HL-60 (cell line): Measurements from ENCODE around the gene FOXO3.

Experiments used
- DNase-seq, 2 experiments: peaks; one replicate each; pipeline ENCODE4 v3.0.0-alpha.2; 2010 to 2020; ENCODE audit warnings: low read depth in 1 of 2, low spot score in 1 of 2
- H3K27ac ChIP-seq: fragments of 250-450 bp; sonication (Bioruptor Pico); replicated peaks from 2 replicates; pipeline ENCODE4 v1.5.1; 2020; ENCODE audit warnings: mild to moderate bottlenecking, moderate library complexity
- H3K27me3 ChIP-seq: fragments of 250-450 bp; sonication (Bioruptor Pico); 2 replicates; pipeline ENCODE4 v1.5.1; 2021; ENCODE audit warnings: mild to moderate bottlenecking, moderate library complexity; ENCODE audit not compliant: insufficient read depth, poor library complexity, severe bottlenecking
- H3K4me3 ChIP-seq: replicated peaks from 2 replicates; pipeline ENCODE4 v1.5.1; 2011; ENCODE audit warnings: mild to moderate bottlenecking, control low read depth, low read length; ENCODE audit not compliant: insufficient read depth
- CTCF ChIP-seq: IDR thresholded peaks from one replicate; pipeline ENCODE4 v1.5.1; 2011; ENCODE audit warnings: low read length, control low read depth, inconsistent platforms; ENCODE audit not compliant: insufficient read depth
- GABPA ChIP-seq: IDR thresholded peaks from 2 replicates; pipeline ENCODE4 v1.6.1; 2012; ENCODE audit warnings: low read depth
- POLR2AphosphoS5 ChIP-seq: IDR thresholded peaks from 2 replicates; pipeline ENCODE4 v1.6.1; 2012; ENCODE audit warnings: low read depth
- REST ChIP-seq: IDR thresholded peaks from 2 replicates; pipeline ENCODE4 v1.6.1; 2012; ENCODE audit warnings: low read depth; ENCODE audit not compliant: insufficient replicate concordance
- SPI1 ChIP-seq: IDR thresholded peaks from 2 replicates; pipeline ENCODE4 v1.6.1; 2012; ENCODE audit warnings: low read depth, mild to moderate bottlenecking, borderline replicate concordance

Gene FOXO3

DNA sequence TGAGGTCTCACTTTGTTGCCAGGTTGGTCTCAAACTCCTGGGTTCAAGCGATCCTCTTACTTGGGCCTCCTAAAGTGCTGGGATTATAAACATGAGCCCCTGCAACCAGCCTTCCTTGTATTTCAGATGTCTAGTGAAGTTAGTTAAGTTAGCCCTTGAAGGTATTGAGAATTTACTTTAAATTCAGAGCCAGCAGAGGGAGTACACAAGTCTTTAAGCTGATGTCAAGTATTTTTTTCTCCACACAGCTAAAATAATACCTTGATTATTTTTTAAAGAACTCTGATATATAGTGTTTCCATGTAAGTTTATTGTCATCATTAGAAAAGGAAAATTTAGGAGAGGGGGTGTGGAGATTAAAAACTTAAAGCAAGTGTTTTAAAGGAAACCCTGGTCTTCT, 9.8 kb downstream of the FOXO3 start:
- TF ChIP-seq GABPA (no peak), SPI1 (no peak), REST (no peak), CTCF (no peak), POLR2AphosphoS5 (no peak)
- H3K27me3 ChIP-seq: no peaks in the 10 kb centered on the region
- DNase-seq: no peak
- no peak overlapping the region for H3K27ac ChIP-seq
- H3K4me3 ChIP-seq: no peak overlapping the region

GRCh38 chr6:108574457-108575141, 13.9 kb downstream of the FOXO3 start:
- Histone ChIP-seq H3K27me3 (no peaks in the 10 kb centered on the region), H3K27ac (no peak overlapping the region), H3K4me3 (no peak overlapping the region)
- DNase-seq: no peak
- TF ChIP-seq REST (no peak), GABPA (no peak), CTCF (no peak), POLR2AphosphoS5 (no peak), SPI1 (no peak)

DNA sequence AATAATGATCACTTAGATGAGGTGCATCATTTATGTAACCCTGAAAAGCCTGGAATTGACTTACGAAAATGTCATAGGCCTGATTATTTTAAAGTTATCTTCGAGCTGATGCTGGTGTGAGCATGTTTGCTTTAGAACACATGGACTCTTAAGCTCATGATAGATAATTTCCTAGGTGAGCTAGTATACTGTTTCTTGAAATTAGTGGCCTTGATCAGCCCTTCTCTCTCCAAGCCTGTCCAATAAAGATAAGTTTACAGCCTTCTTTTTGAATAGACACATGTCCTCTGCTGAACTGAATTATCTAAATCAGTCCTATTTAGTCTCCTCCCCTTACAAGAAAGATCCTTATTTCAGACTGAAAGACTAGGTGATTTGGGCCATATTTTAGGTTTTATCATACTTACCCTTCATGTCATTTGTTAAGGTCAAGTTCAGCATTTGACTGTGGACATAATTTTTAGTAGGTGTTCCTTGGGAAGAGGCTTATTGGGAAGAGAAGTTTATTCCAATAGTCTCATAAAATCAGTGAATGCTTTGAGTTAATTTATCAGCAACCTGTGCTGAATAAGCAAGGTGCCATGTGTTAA, 15.3 kb downstream of the FOXO3 start:
- Histone ChIP-seq H3K27ac (peak overlapping the region; percentile 8; the same call in 1 of the 2 replicates), H3K27me3 (no peaks in the 10 kb centered on the region), H3K4me3 (no peak overlapping the region)
- no peak for DNase-seq
- TF ChIP-seq GABPA: no peak
- no peak for TF ChIP-seq SPI1
- TF ChIP-seq CTCF: no peak
- no peak for TF ChIP-seq REST
- no peak for TF ChIP-seq POLR2AphosphoS5
